ENCODE data around the gene GAPDH. TPM values are rescaled to one million over a fixed set of nuclear protein-coding genes. Genes with fewer than 3 reads are reported as not detected.

Gene GAPDH
- total RNA-seq, 1 donor from 2014 or later = 3,866 TPM

GRCh38 chr12:6534945-6535696 lies 804 bp downstream of the GAPDH start:
- peak overlapping the region; percentile 85 for H3K27ac ChIP-seq
- no peaks in the 10 kb centered on the region for H3K9me3 Mint-ChIP-seq
- peaks cover 30% of the 10 kb centered on the region for H3K4me1 ChIP-seq
- peaks cover 57% of the 10 kb centered on the region for H3K79me2 ChIP-seq (ENCODE audit: low read depth)
- H3K4me3 Mint-ChIP-seq = peak overlapping the region; percentile 95
- H3K4me1 Mint-ChIP-seq = peaks cover 52% of the 10 kb centered on the region
- peak overlapping the region; percentile 89 for H3K4me3 ChIP-seq
- peak overlapping the region; percentile 57 for H3K27ac Mint-ChIP-seq
- TF ChIP-seq CTCF (IDR thresholded peaks at IDR 0.05) = no peak
- TF ChIP-seq EZH2phosphoT487 (IDR thresholded peaks at IDR 0.05) = no peak
- TF ChIP-seq EZH2 (IDR thresholded peaks at IDR 0.05) = no peak
- DNase-seq (ENCODE audit: low spot score) = peak; percentile 86
- peaks cover 18% of the 10 kb centered on the region for H3K27me3 Mint-ChIP-seq (ENCODE audit: insufficient read depth, low read depth)
- H3K4me2 ChIP-seq = peak overlapping the region; percentile 99
- H3K36me3 ChIP-seq = peaks cover 6% of the 10 kb centered on the region
- peaks cover 95% of the 10 kb centered on the region for H3F3A ChIP-seq (ENCODE audit: low read depth)
- peak overlapping the region; percentile 74 for H3K9ac ChIP-seq
- H4K20me1 ChIP-seq (ENCODE audit: low read depth) = peaks cover 67% of the 10 kb centered on the region
- H2AFZ ChIP-seq (replicated peaks) = no peak overlapping the region
- peaks cover 28% of the 10 kb centered on the region for H3K36me3 Mint-ChIP-seq
- H3K27me3 ChIP-seq = no peaks in the 10 kb centered on the region
- no peaks in the 10 kb centered on the region for H3K9me3 ChIP-seq (ENCODE audit: low read depth)

GRCh38 chr12:6535697-6535946 lies 1.3 kb downstream of the GAPDH start:
- H3K36me3 ChIP-seq = peaks cover 6% of the 10 kb centered on the region
- H3K4me2 ChIP-seq = peak overlapping the region; percentile 99
- H4K20me1 ChIP-seq (ENCODE audit: low read depth) = peaks cover 72% of the 10 kb centered on the region
- Mint-ChIP-seq H3K9me3 (no peaks in the 10 kb centered on the region), H3K4me1 (peaks cover 50% of the 10 kb centered on the region), H3K36me3 (peaks cover 22% of the 10 kb centered on the region), H3K27me3 (ENCODE audit: insufficient read depth, low read depth) (peaks cover 18% of the 10 kb centered on the region), H3K27ac (no peak overlapping the region), H3K4me3 (peak overlapping the region; percentile 95)
- H2AFZ ChIP-seq (replicated peaks) = no peak overlapping the region
- no peak for TF ChIP-seq EZH2phosphoT487 (IDR thresholded peaks at IDR 0.05)
- TF ChIP-seq CTCF (IDR thresholded peaks at IDR 0.05) = no peak
- no peak for TF ChIP-seq EZH2 (IDR thresholded peaks at IDR 0.05)
- H3K4me3 ChIP-seq = peak overlapping the region; percentile 89
- peak overlapping the region; percentile 74 for H3K9ac ChIP-seq
- peak overlapping the region; percentile 85 for H3K27ac ChIP-seq
- no peak for DNase-seq (ENCODE audit: low spot score)
- peaks cover 33% of the 10 kb centered on the region for H3K4me1 ChIP-seq
- no peaks in the 10 kb centered on the region for H3K27me3 ChIP-seq
- peaks cover 57% of the 10 kb centered on the region for H3K79me2 ChIP-seq (ENCODE audit: low read depth)
- no peaks in the 10 kb centered on the region for H3K9me3 ChIP-seq (ENCODE audit: low read depth)
- H3F3A ChIP-seq (ENCODE audit: low read depth) = peaks cover 95% of the 10 kb centered on the region

GRCh38 chr12:6535960-6536847 lies 1.9 kb downstream of the GAPDH start:
- Histone ChIP-seq H3K27me3 (no peaks in the 10 kb centered on the region), H3K4me1 (peaks cover 32% of the 10 kb centered on the region), H3K36me3 (peaks cover 6% of the 10 kb centered on the region), H4K20me1 (ENCODE audit: low read depth) (peaks cover 78% of the 10 kb centered on the region), H3K27ac (peak overlapping the region; percentile 85), H3K9me3 (ENCODE audit: low read depth) (no peaks in the 10 kb centered on the region), H3K4me2 (peak overlapping the region; percentile 99), H2AFZ (replicated peaks) (no peak overlapping the region), H3F3A (ENCODE audit: low read depth) (peaks cover 94% of the 10 kb centered on the region), H3K4me3 (peak overlapping the region; percentile 89), H3K9ac (peak overlapping the region; percentile 74), H3K79me2 (ENCODE audit: low read depth) (peaks cover 53% of the 10 kb centered on the region)
- Mint-ChIP-seq H3K27ac (peak overlapping the region; percentile 66), H3K27me3 (ENCODE audit: insufficient read depth, low read depth) (peaks cover 18% of the 10 kb centered on the region), H3K36me3 (peaks cover 21% of the 10 kb centered on the region), H3K9me3 (no peaks in the 10 kb centered on the region), H3K4me1 (peaks cover 48% of the 10 kb centered on the region), H3K4me3 (peak overlapping the region; percentile 95)
- DNase-seq (ENCODE audit: low spot score) = no peak
- no peak for TF ChIP-seq CTCF (IDR thresholded peaks at IDR 0.05)
- no peak for TF ChIP-seq EZH2 (IDR thresholded peaks at IDR 0.05)
- TF ChIP-seq EZH2phosphoT487 (IDR thresholded peaks at IDR 0.05) = no peak
